A673 (cell line): Measurements from ENCODE around the gene EML6. TPM values are rescaled to one million over a fixed set of nuclear protein-coding genes. Genes with fewer than 3 reads are reported as not detected.

ENCODE experiments used
- BruUV-seq: library from RNA; stranded (reverse); fragments of 400-500 nt; replicated peaks from 2 replicates; lab custom pipeline; 2021; lab: Mats Ljungman, UMichigan
- CTCF ChIA-PET: fragments of 300-600 bp; sonication (Branson Sonifier 250); formaldehyde crosslinking; loops from one replicate; lab custom pipeline; 2022; ENCODE audit warnings: antibody characterized with exemption; lab: Charles Lee
- POLR2A ChIA-PET: fragments of 300-600 bp; sonication (Branson Sonifier 250); formaldehyde crosslinking; loops from one replicate; lab custom pipeline; 2022; ENCODE audit warnings: antibody characterized with exemption; ENCODE audit not compliant: low non-redundant PET; lab: Charles Lee
- DNase-seq: peaks from one replicate; pipeline ENCODE4 v3.0.0-alpha.2; 2015; ENCODE audit warnings: low spot score
- H3K27ac ChIP-seq: fragments of 200-600 bp; sonication (generic); 2 replicates; pipeline ENCODE4 v1.5.1; 2016; ENCODE audit warnings: mixed run types, low read depth, mild to moderate bottlenecking, mixed read lengths, antibody characterized with exemption, low read length; ENCODE audit not compliant: poor library complexity, severe bottlenecking
- H3K27me3 ChIP-seq: fragments of 200-600 bp; sonication (generic); replicated peaks from 2 replicates; pipeline ENCODE4 v1.6.1; 2017; ENCODE audit warnings: mixed run types, low read depth, mild to moderate bottlenecking, mixed read lengths, antibody characterized with exemption, low read length; ENCODE audit not compliant: insufficient read depth, poor library complexity
- H3K36me3 ChIP-seq: fragments of 200-600 bp; sonication (generic); 2 replicates; pipeline ENCODE4 v1.6.1; 2016; ENCODE audit warnings: mixed run types, mild to moderate bottlenecking, mixed read lengths, antibody characterized with exemption, low read length; ENCODE audit not compliant: insufficient read depth, poor library complexity, severe bottlenecking
- H3K4me1 ChIP-seq: fragments of 200-600 bp; sonication (generic); 2 replicates; pipeline ENCODE4 v1.6.1; 2017; ENCODE audit warnings: mixed run types, mild to moderate bottlenecking, mixed read lengths, antibody characterized with exemption, low read length; ENCODE audit not compliant: insufficient read depth, poor library complexity, severe bottlenecking
- H3K4me3 ChIP-seq: fragments of 200-600 bp; sonication (generic); 2 replicates; pipeline ENCODE4 v1.5.1; 2016; ENCODE audit warnings: low read depth, mixed run types, mild to moderate bottlenecking, mixed read lengths, low read length; ENCODE audit not compliant: poor library complexity, severe bottlenecking
- H3K9me3 ChIP-seq: fragments of 200-600 bp; sonication (generic); 2 replicates; pipeline ENCODE4 v1.6.1; 2016; ENCODE audit warnings: mixed run types, low read depth, mild to moderate bottlenecking, mixed read lengths, antibody characterized with exemption, low read length; ENCODE audit not compliant: poor library complexity, severe bottlenecking
- CTCF ChIP-seq: fragments of 300-800, 200-600 bp; sonication (generic); conservative IDR thresholded peaks from 2 replicates; pipeline ENCODE4 v1.5.1; 2017; ENCODE audit warnings: low read depth, mild to moderate bottlenecking, antibody characterized with exemption, low read length, moderate library complexity, mixed read lengths
- EZH2 ChIP-seq: fragments of 200-600 bp; sonication (generic); IDR thresholded peaks from 2 replicates; pipeline ENCODE4 v1.6.1; 2017; ENCODE audit warnings: borderline replicate concordance, low read depth, mild to moderate bottlenecking, mixed read lengths, antibody characterized with exemption, low read length; ENCODE audit not compliant: poor library complexity, severe bottlenecking
- intact Hi-C: fragments of 100-400 bp; cut with micrococcal nuclease; formaldehyde crosslinking; loops from one replicate; pipeline ENCODE4 v1.10.0; 2022; ENCODE audit not compliant: unreplicated experiment
- total RNA-seq: library from RNA; stranded (reverse); gene quantifications from 2 replicates; pipeline ENCODE4 v1.2.3, GENCODE V29; 2021

Gene EML6
- total RNA-seq, 1 experiment from 2014 or later = 1.9 TPM

- no peak overlapping the region for H3K4me3 ChIP-seq
Measured at GRCh38 chr2:54758951-54759350, 35.5 kb downstream of the EML6 start.

GRCh38 chr2:54760310-54760709, 36.8 kb downstream of the EML6 start:
- intact Hi-C loops = loop anchor here (5.0 kb wide), 1 partner anchor 77 kb away; no protein-coding TSS in a partner anchor
- ChIA-PET CTCF (no interaction called here), POLR2A (no interaction called here)
- Histone ChIP-seq H3K9me3 (no peaks in the 10 kb centered on the region), H3K36me3 (no peaks in the 10 kb centered on the region), H3K4me3 (no peak overlapping the region), H3K4me1 (no peaks in the 10 kb centered on the region), H3K27ac (no peak overlapping the region), H3K27me3 (no peaks in the 10 kb centered on the region)
- no TSS peak for BruUV-seq
- TF ChIP-seq CTCF = no peak
- TF ChIP-seq EZH2 = no peak
- DNase-seq = no peak

More at GRCh38 chr2:54758951-54759350, 35.5 kb downstream of the EML6 start:
- Histone ChIP-seq H3K27me3 (no peaks in the 10 kb centered on the region), H3K36me3 (no peaks in the 10 kb centered on the region), H3K27ac (no peak overlapping the region), H3K4me1 (no peaks in the 10 kb centered on the region), H3K9me3 (no peaks in the 10 kb centered on the region)
- POLR2A ChIA-PET = no interaction called here
- TF ChIP-seq CTCF (no peak), EZH2 (no peak)
- CTCF ChIA-PET = no interaction called here
- no peak for DNase-seq
- intact Hi-C loops = no loop called here
- BruUV-seq = no TSS peak

GRCh38 chr2:54763636-54764291, 40.3 kb downstream of the EML6 start:
- TF ChIP-seq CTCF (peak; percentile 73), EZH2 (no peak)
- Histone ChIP-seq H3K4me1 (no peaks in the 10 kb centered on the region), H3K4me3 (no peak overlapping the region), H3K9me3 (no peaks in the 10 kb centered on the region), H3K27me3 (no peaks in the 10 kb centered on the region), H3K36me3 (no peaks in the 10 kb centered on the region), H3K27ac (no peak overlapping the region)
- CTCF ChIA-PET = no interaction called here
- peak; percentile 43 for DNase-seq
- BruUV-seq = no TSS peak
- POLR2A ChIA-PET = no interaction called here
- intact Hi-C loops = loop anchor here (5.0 kb wide), 1 partner anchor 74 kb away; no protein-coding TSS in a partner anchor
